ENCODE results near the gene LNP1.
"Not testable (repeated sequence)": the region's sequence is repeated elsewhere in the genome, so short reads cannot be mapped to it uniquely, and the experiment has no call there.

The LNP1 gene

GRCh38 chr3:100437721-100438622 lies 36.6 kb downstream of the LNP1 start:
- no peak for DNase-seq

GRCh38 chr3:100438623-100438974 lies 37.3 kb downstream of the LNP1 start:
- DNase-seq = no peak

DNA sequence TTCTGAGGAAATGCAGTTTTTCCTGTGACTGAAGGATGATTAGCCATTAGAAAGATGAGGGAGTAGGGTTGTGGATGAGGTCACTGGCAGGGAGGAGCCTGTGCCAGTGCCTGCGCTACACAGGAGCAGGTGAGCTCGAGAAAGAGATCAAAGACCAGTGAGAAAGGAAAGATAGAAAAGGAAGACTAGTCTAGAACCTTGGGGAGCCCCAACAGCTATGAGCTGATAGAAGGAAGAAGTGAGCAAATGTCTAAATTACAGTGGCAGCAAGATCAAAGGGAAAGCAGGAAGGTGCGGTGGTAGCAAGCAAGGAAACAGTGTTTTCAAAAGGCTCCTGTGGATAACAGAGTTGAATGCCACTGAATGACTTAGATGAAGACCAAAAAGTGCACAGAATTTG lies 39.6 kb downstream of the LNP1 start:
- DNase-seq = no peak

DNA sequence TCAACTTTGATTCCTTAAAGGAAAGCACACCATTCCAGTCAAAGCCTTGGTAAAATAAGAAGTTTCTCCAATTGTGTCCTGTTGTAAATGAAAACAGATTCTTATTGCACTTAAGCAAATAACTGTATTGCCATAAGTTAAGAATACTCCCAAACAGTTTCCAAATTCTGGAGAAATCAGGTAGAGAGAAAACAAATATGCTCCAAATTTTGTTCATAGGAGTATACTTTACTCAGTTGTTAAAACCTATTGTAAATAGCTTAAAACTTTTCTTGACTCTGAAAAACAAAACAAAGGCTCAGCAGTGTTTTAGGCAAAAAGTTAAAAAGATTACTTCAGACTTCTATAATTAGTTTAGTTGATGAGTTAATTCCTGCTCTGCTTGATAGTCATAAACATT lies 42.4 kb downstream of the LNP1 start:
- no peak for DNase-seq

DNA sequence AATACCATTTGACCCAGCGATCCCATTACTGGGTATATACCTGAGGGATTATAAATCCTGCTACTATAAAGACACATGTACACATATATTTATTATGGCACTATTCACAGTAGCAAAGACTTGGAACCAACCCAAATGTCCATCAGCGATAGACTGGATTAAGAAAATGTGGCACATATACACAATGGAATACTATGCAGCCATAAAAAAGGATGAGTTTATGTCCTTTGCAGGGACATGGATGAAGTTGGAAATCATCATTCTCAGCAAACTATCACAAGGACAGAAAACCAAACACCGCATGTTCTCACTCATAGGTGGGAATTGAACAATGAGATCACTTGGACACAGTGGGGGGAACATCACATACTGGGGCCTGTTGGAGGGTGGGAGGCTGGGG lies 45.7 kb downstream of the LNP1 start:
- not testable (repeated sequence) for DNase-seq

DNA sequence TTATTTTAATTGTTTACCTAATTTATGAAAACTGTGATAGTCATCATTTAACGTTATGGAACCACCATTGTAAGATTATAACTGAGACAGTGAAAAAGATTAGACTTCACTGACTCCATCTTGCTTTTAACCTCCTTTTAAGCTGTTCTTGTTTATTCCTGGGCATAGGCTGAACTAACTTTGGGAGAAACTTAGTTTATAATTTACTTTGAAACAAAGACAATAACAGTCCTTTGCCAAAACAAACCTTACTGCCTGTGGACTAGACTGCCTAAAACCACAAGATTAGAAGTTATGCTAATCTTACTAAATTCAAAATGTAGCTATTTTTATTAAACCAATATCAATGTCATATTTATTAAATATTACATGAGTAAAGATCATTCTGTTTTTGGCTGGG lies 46.7 kb downstream of the LNP1 start:
- DNase-seq = no peak

- DNase-seq = no peak
These were observed 47.9 kb downstream of the LNP1 start for GRCh38 chr3:100449214-100449613.

- DNase-seq = no peak
These were observed 53.3 kb downstream of the LNP1 start for GRCh38 chr3:100454677-100455076.

DNA sequence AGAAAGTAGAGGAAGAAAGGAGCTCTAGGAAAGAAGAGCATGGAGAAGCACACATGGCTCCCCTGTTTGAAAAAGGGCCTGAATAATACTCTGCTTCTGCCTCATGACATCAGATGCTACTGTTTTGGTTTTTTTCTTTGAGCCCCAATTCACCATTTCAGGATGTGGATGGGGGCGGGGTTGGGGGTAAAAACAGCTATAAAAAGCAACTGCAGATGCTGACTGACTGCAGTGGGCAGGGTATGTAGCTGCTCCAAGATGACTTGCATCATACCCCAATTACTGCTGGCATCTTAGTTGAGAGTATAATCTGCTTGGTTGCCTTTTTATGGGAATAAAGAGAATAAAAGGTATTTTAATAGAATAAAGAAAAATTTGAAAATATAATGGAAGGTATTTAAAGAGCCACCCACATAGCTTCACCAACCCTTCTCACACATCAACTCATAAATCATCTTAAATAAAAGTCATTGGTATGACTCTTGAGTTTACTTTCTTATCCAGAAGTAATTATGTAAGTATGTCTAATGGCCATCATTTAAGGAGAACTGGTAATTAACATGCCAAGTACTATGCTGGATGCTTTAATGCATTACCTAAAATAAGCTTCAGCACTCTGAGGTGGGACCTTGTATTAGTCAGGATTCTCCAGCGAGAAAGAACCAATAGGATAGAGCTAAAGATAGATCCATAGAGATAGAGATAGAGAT lies 54.7 kb downstream of the LNP1 start:
- no peak for DNase-seq

GRCh38 chr3:100456745-100457144 lies 55.4 kb downstream of the LNP1 start:
- DNase-seq = no peak

GRCh38 chr3:100457811-100458210 lies 56.5 kb downstream of the LNP1 start:
- DNase-seq = no peak

DNA sequence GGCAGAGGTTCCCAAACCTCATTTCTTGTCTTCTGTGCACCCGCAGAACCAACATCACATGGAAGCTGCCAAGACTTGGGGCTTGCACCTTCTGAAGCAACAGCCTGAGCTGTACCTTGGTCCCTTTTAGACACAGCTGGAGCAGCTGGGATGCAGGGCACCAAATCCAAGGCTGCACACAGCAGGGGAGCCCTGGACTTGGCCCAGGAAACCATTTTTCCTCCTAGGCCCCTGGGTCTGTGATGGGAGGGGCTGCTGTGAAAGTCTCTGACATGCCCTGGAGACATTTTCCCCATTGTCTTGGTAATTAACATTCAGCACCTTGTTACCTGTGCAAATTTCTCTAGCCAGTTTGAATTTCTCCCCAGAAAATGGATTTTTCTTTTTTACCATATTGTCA lies 57.5 kb downstream of the LNP1 start:
- DNase-seq = no peak

DNA sequence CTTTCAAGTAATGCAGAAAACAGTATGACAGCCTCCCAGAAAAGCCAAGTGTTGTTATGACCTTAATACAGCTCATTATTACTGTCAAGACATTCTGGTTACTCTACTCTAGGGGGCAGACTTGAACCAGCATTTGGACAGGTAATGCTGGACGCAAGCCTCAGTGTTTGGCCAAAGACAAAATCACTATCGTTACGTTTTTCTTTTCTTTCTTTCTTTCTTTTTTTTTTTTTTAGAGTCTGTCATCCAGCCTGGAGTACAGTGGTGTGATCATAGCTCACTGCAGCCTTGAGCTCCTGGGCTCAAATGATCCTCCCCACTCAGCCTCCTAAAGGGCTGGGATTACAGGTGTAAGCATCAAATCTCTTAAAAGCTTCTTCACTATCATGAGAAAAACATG lies 61.7 kb downstream of the LNP1 start:
- DNase-seq = no peak

DNA sequence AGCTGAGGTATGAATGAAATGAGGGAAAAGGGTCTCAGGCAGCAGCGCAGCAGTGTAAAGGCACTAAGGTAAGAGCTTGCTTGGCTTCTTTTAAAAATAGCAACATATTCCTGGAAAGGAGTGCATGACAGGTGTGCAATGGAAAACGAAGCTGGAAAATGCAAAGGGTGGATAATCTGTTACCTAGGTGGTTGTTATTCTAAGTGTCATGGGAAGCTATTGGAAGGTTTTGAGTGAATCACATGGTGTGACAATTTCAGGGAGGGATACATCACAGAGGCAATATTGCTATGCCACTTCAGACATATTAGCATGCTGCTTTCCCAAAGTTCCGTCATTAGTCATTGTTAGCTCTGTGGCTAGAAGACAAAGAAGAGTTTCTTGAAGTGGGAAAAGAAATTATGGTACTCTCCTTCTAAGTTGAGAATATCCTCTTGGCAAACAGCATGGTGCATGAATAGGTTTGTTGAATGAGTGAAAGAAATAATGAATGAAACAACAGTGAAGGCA lies 62.4 kb downstream of the LNP1 start:
- no peak for DNase-seq

- no peak for DNase-seq
These were observed 64.8 kb downstream of the LNP1 start for GRCh38 chr3:100465892-100466777.

- no peak for DNase-seq
These were observed 65.8 kb downstream of the LNP1 start for GRCh38 chr3:100467133-100467532.

DNA sequence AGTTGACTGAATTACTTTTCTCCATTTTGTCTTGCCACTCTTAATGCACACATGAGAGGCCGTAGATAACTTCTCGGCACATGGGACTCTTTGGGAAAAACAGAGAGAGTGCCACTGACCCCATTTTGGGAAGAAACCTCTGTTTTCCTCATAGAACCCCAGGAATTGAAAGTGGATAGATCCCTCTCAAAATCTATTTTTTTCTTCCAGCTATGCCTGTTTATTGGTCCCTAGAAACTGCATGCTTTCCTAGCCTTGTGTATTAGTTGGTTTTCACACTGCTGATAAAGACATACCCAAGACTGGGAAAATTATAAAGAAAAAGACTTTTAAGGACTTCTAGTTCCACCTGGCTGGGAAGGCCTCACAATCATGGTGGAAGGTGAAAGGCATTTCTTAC lies 67.3 kb downstream of the LNP1 start:
- no peak for DNase-seq

- DNase-seq = no peak
These were observed 69.6 kb downstream of the LNP1 start for GRCh38 chr3:100470951-100471350.

- no peak for DNase-seq
These were observed 70.1 kb downstream of the LNP1 start for GRCh38 chr3:100471444-100471843.

- DNase-seq = not testable (repeated sequence)
These were observed 76.6 kb downstream of the LNP1 start for GRCh38 chr3:100477851-100478360.

- not testable (repeated sequence) for DNase-seq
These were observed 77.2 kb downstream of the LNP1 start for GRCh38 chr3:100478521-100478920.

GRCh38 chr3:100480081-100480480 lies 78.7 kb downstream of the LNP1 start:
- DNase-seq = no peak

DNA sequence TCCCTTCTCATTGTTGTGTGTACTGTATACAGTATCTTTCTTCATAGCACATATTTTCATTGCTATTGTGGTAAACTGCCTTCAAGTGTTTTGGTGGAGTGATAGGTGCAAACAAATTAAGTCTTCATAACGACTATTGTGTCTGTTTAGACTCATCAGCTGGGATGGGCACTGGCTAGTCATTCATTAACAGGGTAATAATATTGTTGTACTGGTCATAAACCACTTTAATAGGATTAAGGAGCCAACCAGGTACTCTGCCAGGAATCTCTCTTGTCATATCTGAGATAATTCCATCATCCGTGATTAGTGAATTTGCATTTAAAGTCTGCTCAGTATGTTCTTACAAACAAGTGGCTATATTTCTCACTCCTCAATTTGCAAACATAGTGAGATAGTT lies 80.8 kb downstream of the LNP1 start:
- DNase-seq = no peak
